GM12878 (cell line): ENCODE measurements around the gene CCDC88C. TPM values are rescaled to one million over a fixed set of nuclear protein-coding genes. Genes with fewer than 3 reads are reported as not detected.

Experiments
- ATAC-seq: fragments of 200-7000 bp; cut with Tn5 transposase; 3 replicates; pipeline ENCODE4 v1.9.1; 2020; ENCODE audit warnings: mild to moderate bottlenecking, moderate library complexity
- BruUV-seq: library from RNA; stranded (reverse); fragments of 400-500 nt; replicated peaks from 2 replicates; lab custom pipeline; 2021; lab: Mats Ljungman, UMichigan
- CTCF ChIA-PET: fragments of 300-600 bp; sonication (Branson Sonifier 250); formaldehyde crosslinking; extraction: SDS; loops from one replicate; lab custom pipeline; 2021; ENCODE audit warnings: inconsistent platforms; lab: Yijun Ruan, JAX
- POLR2A ChIA-PET: fragments of 350-600 bp; formaldehyde crosslinking; extraction: SDS; loops from one replicate; lab custom pipeline; 2021; ENCODE audit warnings: inconsistent platforms; lab: Charles Lee
- RAD21 ChIA-PET: fragments of 300-600 bp; sonication (Branson Sonifier 250); formaldehyde crosslinking; loops from one replicate; lab custom pipeline; 2023; ENCODE audit warnings: antibody characterized with exemption; ENCODE audit not compliant: unreplicated experiment; lab: Charles Lee
- SMC1A ChIA-PET: fragments of 300-600 bp; sonication (Branson Sonifier 250); formaldehyde crosslinking; loops from one replicate; lab custom pipeline; 2023; ENCODE audit not compliant: unreplicated experiment, uncharacterized antibody; lab: Charles Lee
- DNase-seq: peaks from one replicate; pipeline ENCODE4 v3.0.0-alpha.2; 2011; ENCODE audit warnings: low read depth, low spot score
- FAIRE-seq: peaks from 3 replicates; lab custom pipeline; 2011; peaks lifted over from hg19 to GRCh38; lab: Jason Lieb, UNC
- H2AFZ ChIP-seq: 2 replicates; pipeline ENCODE4 v1.6.0; 2011; ENCODE audit warnings: low read depth, low read length, control low read depth; ENCODE audit not compliant: control insufficient read depth
- H3K27ac ChIP-seq: 2 replicates; pipeline ENCODE4 v1.5.1; 2011; ENCODE audit warnings: control low read depth; ENCODE audit not compliant: control insufficient read depth, insufficient read depth
- H3K27me3 ChIP-seq, 2 experiments: replicated peaks in 1 of 2; 2 replicates each; pipeline versions ENCODE4 v1.6.0 to v1.6.1; 2011; ENCODE audit warnings: low read length in 1 of 2; ENCODE audit not compliant: control insufficient read depth in 2 of 2, insufficient read depth in 2 of 2
- H3K36me3 ChIP-seq, 2 experiments: 2 replicates each; pipeline ENCODE4 v1.5.1; 2011; ENCODE audit warnings: low read length in 1 of 2; ENCODE audit not compliant: control insufficient read depth in 2 of 2, insufficient read depth in 2 of 2
- H3K4me1 ChIP-seq: 2 replicates; pipeline ENCODE4 v1.6.1; 2011; ENCODE audit warnings: mild to moderate bottlenecking, low read length, moderate library complexity, mixed read lengths; ENCODE audit not compliant: control insufficient read depth, insufficient read depth
- H3K4me2 ChIP-seq: 2 replicates; pipeline ENCODE4 v1.6.0; 2011; ENCODE audit warnings: control low read depth; ENCODE audit not compliant: control insufficient read depth, insufficient read depth
- H3K4me3 ChIP-seq: fragments of 200-600 bp; sonication (generic); 2 replicates; pipeline ENCODE4 v1.5.1; 2016
- H3K79me2 ChIP-seq: 2 replicates; pipeline ENCODE4 v1.6.0; 2011; ENCODE audit warnings: low read length; ENCODE audit not compliant: control insufficient read depth, insufficient read depth
- H3K9ac ChIP-seq: 2 replicates; pipeline ENCODE4 v1.8.0; 2011; ENCODE audit warnings: low read length, control low read depth, mixed read lengths; ENCODE audit not compliant: control insufficient read depth, insufficient read depth
- H3K9me3 ChIP-seq: replicated peaks from 3 replicates; pipeline ENCODE4 v1.5.1; 2011; ENCODE audit warnings: mild to moderate bottlenecking, low read length; ENCODE audit not compliant: control insufficient read depth, insufficient read depth
- H4K20me1 ChIP-seq: 2 replicates; pipeline ENCODE4 v1.6.0; 2011; ENCODE audit not compliant: control insufficient read depth, insufficient read depth
- CBFB ChIP-seq: IDR thresholded peaks from 2 replicates; pipeline ENCODE4 v1.6.1; 2016; ENCODE audit warnings: antibody characterized with exemption, low read depth
- CREB1 ChIP-seq: IDR thresholded peaks from 2 replicates; pipeline ENCODE4 v1.6.1; 2012; ENCODE audit warnings: low read depth, mild to moderate bottlenecking, inconsistent platforms
- ETV6 ChIP-seq, 2 experiments: fragments of 450-650 bp in 1 of 2; IDR thresholded peaks in 1 of 2; conservative IDR thresholded peaks in 1 of 2; 2 replicates each; pipeline ENCODE4 v1.6.1; 2014; ENCODE audit warnings: antibody characterized with exemption in 1 of 2, borderline replicate concordance in 1 of 2, low read depth in 1 of 2, mild to moderate bottlenecking in 1 of 2, moderate library complexity in 1 of 2
- FOXM1 ChIP-seq: IDR thresholded peaks from 2 replicates; pipeline ENCODE4 v1.6.1; 2012; ENCODE audit warnings: low read depth, mild to moderate bottlenecking, inconsistent platforms, low read length, moderate library complexity
- PML ChIP-seq: IDR thresholded peaks from 2 replicates; pipeline ENCODE4 v1.6.1; 2012; ENCODE audit warnings: low read length, inconsistent platforms
- POLR2A ChIP-seq: IDR thresholded peaks from 2 replicates; pipeline ENCODE4 v1.6.1; 2011; ENCODE audit warnings: low read depth, mild to moderate bottlenecking, low read length
- SREBF1 ChIP-seq: IDR thresholded peaks from 2 replicates; pipeline ENCODE4 v1.6.1; 2012; ENCODE audit warnings: mild to moderate bottlenecking, low read length
- TCF3 ChIP-seq: IDR thresholded peaks from 2 replicates; pipeline ENCODE4 v1.6.1; 2012; ENCODE audit warnings: low read depth, mild to moderate bottlenecking, low read length, borderline replicate concordance; ENCODE audit not compliant: insufficient read depth
- ZSCAN29 ChIP-seq: fragments of 450-650 bp; IDR thresholded peaks from 2 replicates; pipeline ENCODE4 v1.6.1; 2017; ENCODE audit warnings: mild to moderate bottlenecking, moderate library complexity
- WGBS: methylation state at CpG from one replicate; pipeline ENCODE4 v1.1.6; 2016; ENCODE audit warnings: low lambda C conversion rate; ENCODE audit not compliant: insufficient replicate concordance, insufficient coverage; ENCODE audit errors: missing lambda C conversion rate; 5-methylcytosine and 5-hydroxymethylcytosine counted together
- in situ Hi-C: fragments of 300-500 bp; cut with MboI; formaldehyde crosslinking; loops from 9 replicates; pipeline ENCODE4 v1.14.3; 2018; ENCODE audit warnings: mixed read lengths
- intact Hi-C: fragments of 100-400 bp; cut with micrococcal nuclease; formaldehyde crosslinking; loops from one replicate; pipeline ENCODE4 v1.14.2; 2022; ENCODE audit not compliant: unreplicated experiment
- polyA plus RNA-seq, 11 experiments: library from polyadenylated mRNA; depleted of rRNA in 4 of 11; unstranded in 6 of 11; stranded (reverse) in 5 of 11; fragments of >200 nt; fragmentation: Nextera tagmentation in 4 of 11; fragmentation: Illumina TruSeq in 1 of 11; extraction: Ambion mirVana in 4 of 11; extraction: Trizol in 1 of 11; gene quantifications; 1 replicate in 1 of 11; 2 replicates in 10 of 11; pipeline versions ENCODE4 v1.2.1 to v1.2.3, GENCODE V29; 2011 to 2016; ENCODE audit warnings: inconsistent platforms in 2 of 11, missing spikeins in 2 of 11, low read depth in 1 of 11
- total RNA-seq, 4 experiments: library from RNA; depleted of rRNA in 3 of 4; stranded (reverse); fragments of >200 nt in 3 of 4; fragmentation: Illumina TruSeq in 1 of 4; extraction: Trizol in 1 of 4; gene quantifications; 2 replicates each; pipeline versions ENCODE4 v1.2.1 to v1.2.3, GENCODE V29; 2013 to 2021
- TF ChIP-seq, protein P1 (sequence below): fragments of 450-650 bp; formaldehyde crosslinking; IDR thresholded peaks from 2 replicates; pipeline ENCODE4 v1.5.0; 2022; ENCODE audit warnings: mild to moderate bottlenecking, missing genetic modification characterization
- TF ChIP-seq, protein P2 (sequence below), 3 experiments: IDR thresholded peaks in 2 of 3; conservative IDR thresholded peaks in 1 of 3; 2 replicates each; pipeline ENCODE4 v1.5.1; 2011; ENCODE audit warnings: low read depth in 3 of 3, low read length in 3 of 3, mild to moderate bottlenecking in 3 of 3, control low read depth in 2 of 3, moderate library complexity in 2 of 3, inconsistent platforms in 1 of 3, mixed read lengths in 1 of 3; ENCODE audit not compliant: control insufficient read depth in 2 of 3, insufficient read depth in 1 of 3; ENCODE audit errors: extremely low read depth in 1 of 3
- TF ChIP-seq, protein P3 (sequence below): fragments of 450-650 bp; IDR thresholded peaks from 2 replicates; pipeline ENCODE4 v1.6.1; 2016; ENCODE audit warnings: mild to moderate bottlenecking
- TF ChIP-seq, protein P4 (sequence below): fragments of 450-650 bp; IDR thresholded peaks from 2 replicates; pipeline ENCODE4 v1.6.1; 2017; ENCODE audit warnings: mild to moderate bottlenecking, low read depth, inconsistent platforms; ENCODE audit not compliant: poor library complexity, severe bottlenecking

The CCDC88C gene
- total and polyA plus RNA-seq, 10 of the 15 experiments (the other 5 are each of a cell fraction or from before 2014, with no cell fraction given) = 4.0 to 79.6 (median 36.6) TPM

DNA sequence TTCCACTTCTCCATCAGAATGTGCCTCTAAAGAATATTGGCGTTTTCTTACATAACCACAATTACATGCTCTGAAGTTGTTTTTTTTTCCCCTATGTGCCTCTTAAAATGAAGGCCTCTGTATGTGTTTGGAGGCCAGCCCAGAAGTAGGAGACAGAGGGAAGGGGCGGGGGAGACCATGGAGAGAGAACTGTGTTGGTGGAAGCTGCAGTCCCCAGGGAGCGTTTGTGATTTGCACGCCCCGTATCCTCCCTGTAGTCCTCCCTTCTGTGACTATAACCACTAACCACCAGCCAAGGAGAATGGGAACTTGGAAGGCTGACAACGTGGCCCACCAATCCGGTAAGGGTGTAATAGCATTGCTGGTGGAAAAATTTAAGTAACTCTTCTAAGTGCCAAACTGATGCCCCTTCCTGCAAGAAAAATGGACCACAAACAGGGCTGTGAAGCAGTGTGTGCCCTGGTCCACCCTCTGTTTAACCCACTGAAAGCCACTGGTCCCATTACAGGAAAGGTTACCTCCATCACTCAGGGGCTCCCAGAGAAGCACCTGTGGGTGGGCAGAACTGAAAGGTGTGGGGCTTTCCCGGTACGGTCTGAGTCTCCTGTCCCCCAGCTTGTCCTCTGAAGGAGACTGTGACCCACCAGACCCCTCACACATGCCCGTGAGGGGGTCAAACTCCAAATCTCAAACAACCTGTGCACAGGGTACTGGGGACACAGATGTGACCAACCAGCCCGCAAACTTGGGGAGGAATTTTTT is 36.8 kb downstream of the CCDC88C start:
- no TSS peak for BruUV-seq
- ChIA-PET CTCF (interaction anchor here (1.0 kb wide), 1 partner anchor 37 kb away, joined by 3 read pairs; the partner anchor contains the start of gene CCDC88C), SMC1A (interaction anchor here (12.0 to 22.7 kb wide), 2 partner anchors 29 to 36 kb away, joined by 172 to 349 read pairs; partner anchors contain the start of gene CCDC88C), POLR2A (interaction anchor here (1.2 kb wide), 1 partner anchor 30 kb away, joined by 3 read pairs; no protein-coding TSS in a partner anchor), RAD21 (interaction anchor here (1.3 to 4.0 kb wide), 4 partner anchors 9 to 57 kb away, joined by 3 to 24 read pairs (median 5); no protein-coding TSS in a partner anchor)
- Histone ChIP-seq H2AFZ (no peak overlapping the region), H3K4me1 (peaks cover 78% of the 10 kb centered on the region), H3K4me2 (peak overlapping the region; percentile 84), H3K27me3 (no peaks in the 10 kb centered on the region), H3K9me3 (no peaks in the 10 kb centered on the region), H4K20me1 (0 out of 2 replicates have a peak, but pooled peaks cover 2% of the 10 kb centered on the region), H3K36me3 (peaks cover 15 to 20% of the 10 kb centered on the region in 2 experiments; a peak in 3 of 4 replicates), H3K79me2 (peaks cover 99% of the 10 kb centered on the region), H3K9ac (peak overlapping the region; percentile 29), H3K27ac (peak overlapping the region; percentile 74), H3K4me3 (no peak overlapping the region)
- in situ Hi-C loops (no loop called here), intact Hi-C loops (no loop called here)
- 26% methylated on average over 11 of the region's 11 CpGs for WGBS
- peak; percentile 70 for FAIRE-seq
- peak; percentile 33 for ATAC-seq
- DNase-seq = no peak
- TF ChIP-seq FOXM1 (no peak), ZSCAN29 (no peak), CREB1 (no peak), CBFB (no peak), SREBF1 (no peak), POLR2A (0 out of 2 replicates have a peak, but pooled peaks have one; percentile 19), TCF3 (no peak), ETV6 (conservative IDR thresholded peaks at IDR 0.05 in 1 of 2, IDR thresholded peaks at IDR 0.05 in 1 of 2; ENCODE audit: borderline replicate concordance in 1 of 2, low read depth in 1 of 2) (0 out of 4 replicates have a peak, but pooled peaks of 1 of the 2 experiments have one; percentile 11), PML (no peak)
- TF ChIP-seq, protein P1, sequence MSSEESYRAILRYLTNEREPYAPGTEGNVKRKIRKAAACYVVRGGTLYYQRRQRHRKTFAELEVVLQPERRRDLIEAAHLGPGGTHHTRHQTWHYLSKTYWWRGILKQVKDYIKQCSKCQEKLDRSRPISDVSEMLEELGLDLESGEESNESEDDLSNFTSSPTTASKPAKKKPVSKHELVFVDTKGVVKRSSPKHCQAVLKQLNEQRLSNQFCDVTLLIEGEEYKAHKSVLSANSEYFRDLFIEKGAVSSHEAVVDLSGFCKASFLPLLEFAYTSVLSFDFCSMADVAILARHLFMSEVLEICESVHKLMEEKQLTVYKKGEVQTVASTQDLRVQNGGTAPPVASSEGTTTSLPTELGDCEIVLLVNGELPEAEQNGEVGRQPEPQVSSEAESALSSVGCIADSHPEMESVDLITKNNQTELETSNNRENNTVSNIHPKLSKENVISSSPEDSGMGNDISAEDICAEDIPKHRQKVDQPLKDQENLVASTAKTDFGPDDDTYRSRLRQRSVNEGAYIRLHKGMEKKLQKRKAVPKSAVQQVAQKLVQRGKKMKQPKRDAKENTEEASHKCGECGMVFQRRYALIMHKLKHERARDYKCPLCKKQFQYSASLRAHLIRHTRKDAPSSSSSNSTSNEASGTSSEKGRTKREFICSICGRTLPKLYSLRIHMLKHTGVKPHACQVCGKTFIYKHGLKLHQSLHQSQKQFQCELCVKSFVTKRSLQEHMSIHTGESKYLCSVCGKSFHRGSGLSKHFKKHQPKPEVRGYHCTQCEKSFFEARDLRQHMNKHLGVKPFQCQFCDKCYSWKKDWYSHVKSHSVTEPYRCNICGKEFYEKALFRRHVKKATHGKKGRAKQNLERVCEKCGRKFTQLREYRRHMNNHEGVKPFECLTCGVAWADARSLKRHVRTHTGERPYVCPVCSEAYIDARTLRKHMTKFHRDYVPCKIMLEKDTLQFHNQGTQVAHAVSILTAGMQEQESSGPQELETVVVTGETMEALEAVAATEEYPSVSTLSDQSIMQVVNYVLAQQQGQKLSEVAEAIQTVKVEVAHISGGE = no peak
- TF ChIP-seq, protein P2, sequence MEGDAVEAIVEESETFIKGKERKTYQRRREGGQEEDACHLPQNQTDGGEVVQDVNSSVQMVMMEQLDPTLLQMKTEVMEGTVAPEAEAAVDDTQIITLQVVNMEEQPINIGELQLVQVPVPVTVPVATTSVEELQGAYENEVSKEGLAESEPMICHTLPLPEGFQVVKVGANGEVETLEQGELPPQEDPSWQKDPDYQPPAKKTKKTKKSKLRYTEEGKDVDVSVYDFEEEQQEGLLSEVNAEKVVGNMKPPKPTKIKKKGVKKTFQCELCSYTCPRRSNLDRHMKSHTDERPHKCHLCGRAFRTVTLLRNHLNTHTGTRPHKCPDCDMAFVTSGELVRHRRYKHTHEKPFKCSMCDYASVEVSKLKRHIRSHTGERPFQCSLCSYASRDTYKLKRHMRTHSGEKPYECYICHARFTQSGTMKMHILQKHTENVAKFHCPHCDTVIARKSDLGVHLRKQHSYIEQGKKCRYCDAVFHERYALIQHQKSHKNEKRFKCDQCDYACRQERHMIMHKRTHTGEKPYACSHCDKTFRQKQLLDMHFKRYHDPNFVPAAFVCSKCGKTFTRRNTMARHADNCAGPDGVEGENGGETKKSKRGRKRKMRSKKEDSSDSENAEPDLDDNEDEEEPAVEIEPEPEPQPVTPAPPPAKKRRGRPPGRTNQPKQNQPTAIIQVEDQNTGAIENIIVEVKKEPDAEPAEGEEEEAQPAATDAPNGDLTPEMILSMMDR (IDR thresholded peaks at IDR 0.05 in 2 of 3, conservative IDR thresholded peaks at IDR 0.05 in 1 of 3; ENCODE audit: control insufficient read depth in 2 of 3, extremely low read depth in 1 of 3, insufficient read depth in 1 of 3, low read depth in 3 of 3, low read length in 3 of 3) = no peak
- TF ChIP-seq, protein P3, sequence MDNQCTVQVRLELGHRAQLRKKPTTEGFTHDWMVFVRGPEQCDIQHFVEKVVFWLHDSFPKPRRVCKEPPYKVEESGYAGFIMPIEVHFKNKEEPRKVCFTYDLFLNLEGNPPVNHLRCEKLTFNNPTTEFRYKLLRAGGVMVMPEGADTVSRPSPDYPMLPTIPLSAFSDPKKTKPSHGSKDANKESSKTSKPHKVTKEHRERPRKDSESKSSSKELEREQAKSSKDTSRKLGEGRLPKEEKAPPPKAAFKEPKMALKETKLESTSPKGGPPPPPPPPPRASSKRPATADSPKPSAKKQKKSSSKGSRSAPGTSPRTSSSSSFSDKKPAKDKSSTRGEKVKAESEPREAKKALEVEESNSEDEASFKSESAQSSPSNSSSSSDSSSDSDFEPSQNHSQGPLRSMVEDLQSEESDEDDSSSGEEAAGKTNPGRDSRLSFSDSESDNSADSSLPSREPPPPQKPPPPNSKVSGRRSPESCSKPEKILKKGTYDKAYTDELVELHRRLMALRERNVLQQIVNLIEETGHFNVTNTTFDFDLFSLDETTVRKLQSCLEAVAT = no peak
- TF ChIP-seq, protein P4, sequence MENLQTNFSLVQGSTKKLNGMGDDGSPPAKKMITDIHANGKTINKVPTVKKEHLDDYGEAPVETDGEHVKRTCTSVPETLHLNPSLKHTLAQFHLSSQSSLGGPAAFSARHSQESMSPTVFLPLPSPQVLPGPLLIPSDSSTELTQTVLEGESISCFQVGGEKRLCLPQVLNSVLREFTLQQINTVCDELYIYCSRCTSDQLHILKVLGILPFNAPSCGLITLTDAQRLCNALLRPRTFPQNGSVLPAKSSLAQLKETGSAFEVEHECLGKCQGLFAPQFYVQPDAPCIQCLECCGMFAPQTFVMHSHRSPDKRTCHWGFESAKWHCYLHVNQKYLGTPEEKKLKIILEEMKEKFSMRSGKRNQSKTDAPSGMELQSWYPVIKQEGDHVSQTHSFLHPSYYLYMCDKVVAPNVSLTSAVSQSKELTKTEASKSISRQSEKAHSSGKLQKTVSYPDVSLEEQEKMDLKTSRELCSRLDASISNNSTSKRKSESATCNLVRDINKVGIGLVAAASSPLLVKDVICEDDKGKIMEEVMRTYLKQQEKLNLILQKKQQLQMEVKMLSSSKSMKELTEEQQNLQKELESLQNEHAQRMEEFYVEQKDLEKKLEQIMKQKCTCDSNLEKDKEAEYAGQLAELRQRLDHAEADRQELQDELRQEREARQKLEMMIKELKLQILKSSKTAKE = no peak
